ENCODE results near the gene CEP41.

GRCh38 chr7:130379019-130379418 is 61.8 kb downstream of the CEP41 start:
- TF ChIP-seq, protein P1, sequence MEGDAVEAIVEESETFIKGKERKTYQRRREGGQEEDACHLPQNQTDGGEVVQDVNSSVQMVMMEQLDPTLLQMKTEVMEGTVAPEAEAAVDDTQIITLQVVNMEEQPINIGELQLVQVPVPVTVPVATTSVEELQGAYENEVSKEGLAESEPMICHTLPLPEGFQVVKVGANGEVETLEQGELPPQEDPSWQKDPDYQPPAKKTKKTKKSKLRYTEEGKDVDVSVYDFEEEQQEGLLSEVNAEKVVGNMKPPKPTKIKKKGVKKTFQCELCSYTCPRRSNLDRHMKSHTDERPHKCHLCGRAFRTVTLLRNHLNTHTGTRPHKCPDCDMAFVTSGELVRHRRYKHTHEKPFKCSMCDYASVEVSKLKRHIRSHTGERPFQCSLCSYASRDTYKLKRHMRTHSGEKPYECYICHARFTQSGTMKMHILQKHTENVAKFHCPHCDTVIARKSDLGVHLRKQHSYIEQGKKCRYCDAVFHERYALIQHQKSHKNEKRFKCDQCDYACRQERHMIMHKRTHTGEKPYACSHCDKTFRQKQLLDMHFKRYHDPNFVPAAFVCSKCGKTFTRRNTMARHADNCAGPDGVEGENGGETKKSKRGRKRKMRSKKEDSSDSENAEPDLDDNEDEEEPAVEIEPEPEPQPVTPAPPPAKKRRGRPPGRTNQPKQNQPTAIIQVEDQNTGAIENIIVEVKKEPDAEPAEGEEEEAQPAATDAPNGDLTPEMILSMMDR (IDR thresholded peaks at IDR 0.05) = no peak
- TF ChIP-seq POLR2AphosphoS5 (IDR thresholded peaks at IDR 0.05) = no peak

Data from sigmoid colon (tissue), 4 donors.